K562 (cell line): ENCODE data around the gene WDR18. TPM values are rescaled to one million over a fixed set of nuclear protein-coding genes. Genes with fewer than 3 reads are reported as not detected.

Source experiments
- CHD4 ChIP-seq: fragments of 200-600 bp; sonication (generic); IDR thresholded peaks from 3 replicates; pipeline ENCODE4 v1.6.1; 2012; ENCODE audit warnings: low read depth, mild to moderate bottlenecking, mixed read lengths, low read length, inconsistent platforms; ENCODE audit not compliant: insufficient read depth, insufficient replicate concordance, poor library complexity, severe bottlenecking
- KAT7 ChIP-seq: sonication (generic); formaldehyde crosslinking; IDR thresholded peaks from 2 replicates; pipeline ENCODE4 v1.8.0; 2022; ENCODE audit warnings: missing genetic modification reagents, mild to moderate bottlenecking, borderline replicate concordance
- MYNN ChIP-seq, 2 experiments: sonication (generic); formaldehyde crosslinking in 1 of 2; IDR thresholded peaks; 2 replicates each; pipeline versions ENCODE4 v1.5.0 to v1.6.1; 2016 to 2020; ENCODE audit warnings: antibody characterized with exemption in 1 of 2, missing genetic modification reagents in 1 of 2
- PHF20 ChIP-seq: fragments of 450-650 bp; IDR thresholded peaks from 2 replicates; pipeline ENCODE4 v1.6.1; 2018; ENCODE audit not compliant: partially characterized antibody
- USF1 ChIP-seq: sonication (generic); formaldehyde crosslinking; IDR thresholded peaks from 2 replicates; pipeline ENCODE4 v1.9.0; 2022; ENCODE audit warnings: mild to moderate bottlenecking, missing genetic modification reagents
- YY1 ChIP-seq, 3 experiments: IDR thresholded peaks; 2 replicates each; pipeline ENCODE4 v1.6.1; 2011; ENCODE audit warnings: low read length in 2 of 3, mild to moderate bottlenecking in 2 of 3, moderate library complexity in 2 of 3, borderline replicate concordance in 1 of 3, control low read depth in 1 of 3, low read depth in 1 of 3; ENCODE audit not compliant: insufficient read depth in 3 of 3, insufficient replicate concordance in 2 of 3, control insufficient read depth in 1 of 3, insufficient read length in 1 of 3; ENCODE audit errors: extremely low read depth in 1 of 3
- polyA plus RNA-seq, 8 experiments: library from polyadenylated mRNA; depleted of rRNA in 4 of 8; stranded (reverse) in 5 of 8; unstranded in 3 of 8; fragments of >200 nt; fragmentation: Nextera tagmentation in 2 of 8; fragmentation: Illumina TruSeq in 1 of 8; extraction: Ambion mirVana in 2 of 8; extraction: Trizol in 1 of 8; gene quantifications; 2 replicates each; pipeline versions ENCODE4 v1.2.1 to v1.2.3, GENCODE V29; 2011 to 2014; ENCODE audit warnings: inconsistent platforms in 1 of 8, missing spikeins in 1 of 8
- total RNA-seq, 7 experiments: library from RNA; depleted of rRNA in 6 of 7; stranded (reverse); fragments of >200 nt in 6 of 7; fragmentation: Illumina TruSeq in 2 of 7; extraction: Trizol in 2 of 7; gene quantifications; 2 replicates each; pipeline versions ENCODE4 v1.2.1 to v1.2.3, GENCODE V29; 2011 to 2021; ENCODE audit warnings: low replicate concordance in 1 of 7

Gene WDR18
- total and polyA plus RNA-seq, 9 of the 15 experiments (the other 6 are each of a cell fraction or from before 2014, with no cell fraction given): 0.65 to 181 (median 30.1) TPM

GRCh38 chr19:961866-962620, 22.1 kb upstream of the WDR18 start (continued):
- peak; percentile 63; the same call in 1 of the 2 replicates for TF ChIP-seq MYNN (IDR thresholded peaks at IDR 0.05)
- TF ChIP-seq MYNN (CRISPR knock-in tag; IDR thresholded peaks at IDR 0.05): no peak
- TF ChIP-seq USF1 (CRISPR knock-in tag): no peak; the same call in 1 of the 2 replicates
- TF ChIP-seq YY1 (IDR thresholded peaks at IDR 0.05; ENCODE audit: borderline replicate concordance in 1 of 3, control insufficient read depth in 1 of 3, extremely low read depth in 1 of 3, insufficient read depth in 3 of 3, insufficient read length in 1 of 3, insufficient replicate concordance in 2 of 3, low read depth in 1 of 3, low read length in 2 of 3): no peak
- no peak for TF ChIP-seq PHF20
- TF ChIP-seq CHD4: no peak
- TF ChIP-seq KAT7 (CRISPR knock-in tag): no peak
